Measurements from ENCODE around the gene PLSCR3.

DNA sequence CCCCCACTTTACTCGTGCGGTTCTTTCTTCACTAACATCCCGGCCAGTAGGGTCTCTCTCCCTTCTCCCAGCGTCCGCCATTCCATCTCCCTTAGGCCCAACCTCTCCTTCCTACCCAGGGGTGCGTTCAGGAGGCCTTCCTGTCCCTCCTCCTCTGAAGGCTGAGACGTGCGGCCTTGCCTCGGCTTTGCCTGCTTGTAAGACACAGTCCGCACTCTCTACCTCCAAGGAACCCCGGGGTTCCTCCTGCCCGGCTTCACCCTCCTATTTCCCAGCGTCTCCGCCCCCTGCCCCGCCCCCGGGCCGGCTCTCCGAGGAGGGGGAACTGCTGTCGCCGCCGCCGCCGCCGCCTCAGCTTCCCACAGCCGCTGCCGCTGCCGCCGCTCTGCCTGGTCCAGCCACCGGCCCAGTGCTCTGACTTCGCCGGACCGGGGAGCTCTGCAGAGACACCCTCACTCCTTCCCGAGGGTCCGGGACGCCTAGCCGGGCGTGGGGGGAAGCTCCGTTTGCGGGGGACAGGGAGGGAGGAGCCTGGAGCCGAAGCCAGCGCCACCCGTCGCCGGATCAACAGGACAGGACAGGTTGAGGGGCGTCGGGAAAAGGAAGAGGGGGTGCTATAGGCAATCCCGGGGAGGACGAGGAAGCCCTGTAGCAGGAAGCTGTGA, 43.8 kb upstream of the PLSCR3 start:
- TF ChIP-seq, protein P1, sequence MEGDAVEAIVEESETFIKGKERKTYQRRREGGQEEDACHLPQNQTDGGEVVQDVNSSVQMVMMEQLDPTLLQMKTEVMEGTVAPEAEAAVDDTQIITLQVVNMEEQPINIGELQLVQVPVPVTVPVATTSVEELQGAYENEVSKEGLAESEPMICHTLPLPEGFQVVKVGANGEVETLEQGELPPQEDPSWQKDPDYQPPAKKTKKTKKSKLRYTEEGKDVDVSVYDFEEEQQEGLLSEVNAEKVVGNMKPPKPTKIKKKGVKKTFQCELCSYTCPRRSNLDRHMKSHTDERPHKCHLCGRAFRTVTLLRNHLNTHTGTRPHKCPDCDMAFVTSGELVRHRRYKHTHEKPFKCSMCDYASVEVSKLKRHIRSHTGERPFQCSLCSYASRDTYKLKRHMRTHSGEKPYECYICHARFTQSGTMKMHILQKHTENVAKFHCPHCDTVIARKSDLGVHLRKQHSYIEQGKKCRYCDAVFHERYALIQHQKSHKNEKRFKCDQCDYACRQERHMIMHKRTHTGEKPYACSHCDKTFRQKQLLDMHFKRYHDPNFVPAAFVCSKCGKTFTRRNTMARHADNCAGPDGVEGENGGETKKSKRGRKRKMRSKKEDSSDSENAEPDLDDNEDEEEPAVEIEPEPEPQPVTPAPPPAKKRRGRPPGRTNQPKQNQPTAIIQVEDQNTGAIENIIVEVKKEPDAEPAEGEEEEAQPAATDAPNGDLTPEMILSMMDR (conservative IDR thresholded peaks at IDR 0.05 in 1 of 2, IDR thresholded peaks at IDR 0.05 in 1 of 2; ENCODE audit: extremely low read depth in 1 of 2, insufficient read depth in 1 of 2, low read depth in 1 of 2, low read length in 2 of 2) = no peak
- no peak for TF ChIP-seq EZH2 (IDR thresholded peaks at IDR 0.05; ENCODE audit: borderline replicate concordance, low read length)
